ENCODE measurements around the gene TMEM61.
A peak's percentile ranks its signal among the peaks of the same experiment; 100 is the strongest.
"Not testable (repeated sequence)": the region's sequence is repeated elsewhere in the genome, so short reads cannot be mapped to it uniquely, and the experiment has no call there.

The TMEM61 gene

GRCh38 chr1:55021942-55022546 is 41.6 kb downstream of the TMEM61 start:
- TF ChIP-seq CTCF (conservative IDR thresholded peaks at IDR 0.05) = peak; percentile 95
- peak overlapping the region; percentile 24; the same call in 1 of the 2 replicates for H3K27ac ChIP-seq

- H3K27ac ChIP-seq = not testable (repeated sequence)
Measured at GRCh38 chr1:55024163-55024562, 43.7 kb downstream of the TMEM61 start.

GRCh38 chr1:55026682-55027081 is 46.3 kb downstream of the TMEM61 start:
- H3K27ac ChIP-seq = not testable (repeated sequence)

GRCh38 chr1:55031098-55031497 is 50.7 kb downstream of the TMEM61 start:
- H3K27ac ChIP-seq = not testable (repeated sequence)

- TF ChIP-seq CTCF (conservative IDR thresholded peaks at IDR 0.05) = no peak
- H3K27ac ChIP-seq = no peak overlapping the region
Measured at GRCh38 chr1:55033265-55033614, 52.8 kb downstream of the TMEM61 start.

- H3K27ac ChIP-seq = no peak overlapping the region
- TF ChIP-seq CTCF (conservative IDR thresholded peaks at IDR 0.05) = no peak
Measured at GRCh38 chr1:55034476-55035133, 54.2 kb downstream of the TMEM61 start.

GRCh38 chr1:55035904-55036303 is 55.5 kb downstream of the TMEM61 start:
- H3K27ac ChIP-seq = no peak overlapping the region
- TF ChIP-seq CTCF (conservative IDR thresholded peaks at IDR 0.05) = no peak

GRCh38 chr1:55037733-55038551 is 57.5 kb downstream of the TMEM61 start:
- no peak overlapping the region for H3K27ac ChIP-seq
- TF ChIP-seq CTCF (conservative IDR thresholded peaks at IDR 0.05) = no peak

GRCh38 chr1:55038552-55038838 is 58.1 kb downstream of the TMEM61 start:
- TF ChIP-seq CTCF (conservative IDR thresholded peaks at IDR 0.05) = no peak
- H3K27ac ChIP-seq = no peak overlapping the region

Measured in VCaP (cell line).